HEK293T (cell line): Measurements from ENCODE around the gene SMIM41.

Experiments used
- ARNT ChIP-seq: fragments of 450-650 bp; IDR thresholded peaks from 2 replicates; pipeline ENCODE4 v1.6.1; 2017; ENCODE audit warnings: mild to moderate bottlenecking
- BHLHE40 ChIP-seq: fragments of 450-650 bp; IDR thresholded peaks from 2 replicates; pipeline ENCODE4 v1.6.1; 2016; ENCODE audit warnings: mild to moderate bottlenecking, moderate library complexity, borderline replicate concordance
- CTBP1 ChIP-seq: fragments of 450-650 bp; IDR thresholded peaks from 2 replicates; pipeline ENCODE4 v1.6.1; 2016; ENCODE audit warnings: borderline replicate concordance
- ELF4 ChIP-seq: fragments of 450-650 bp; IDR thresholded peaks from 2 replicates; pipeline ENCODE4 v1.6.1; 2017; ENCODE audit warnings: antibody characterized with exemption
- FOXA1 ChIP-seq: fragments of 450-650 bp; IDR thresholded peaks from 2 replicates; pipeline ENCODE4 v1.6.1; 2016; ENCODE audit warnings: mild to moderate bottlenecking
- FOXK2 ChIP-seq: fragments of 450-650 bp; IDR thresholded peaks from 2 replicates; pipeline ENCODE4 v1.6.1; 2016; ENCODE audit warnings: mild to moderate bottlenecking
- FOXM1 ChIP-seq: fragments of 450-650 bp; IDR thresholded peaks from 2 replicates; pipeline ENCODE4 v1.6.1; 2017; ENCODE audit warnings: mild to moderate bottlenecking, borderline replicate concordance
- LEF1 ChIP-seq: fragments of 450-650 bp; IDR thresholded peaks from 2 replicates; pipeline ENCODE4 v1.6.1; 2017; ENCODE audit warnings: mild to moderate bottlenecking, borderline replicate concordance
- SP1 ChIP-seq: fragments of 450-650 bp; IDR thresholded peaks from 2 replicates; pipeline ENCODE4 v1.6.1; 2017
- SUZ12 ChIP-seq: fragments of 450-650 bp; IDR thresholded peaks from 2 replicates; pipeline ENCODE4 v1.6.1; 2016; ENCODE audit warnings: mild to moderate bottlenecking
- TARDBP ChIP-seq: fragments of 450-650 bp; IDR thresholded peaks from 2 replicates; pipeline ENCODE4 v1.6.1; 2016

DNA sequence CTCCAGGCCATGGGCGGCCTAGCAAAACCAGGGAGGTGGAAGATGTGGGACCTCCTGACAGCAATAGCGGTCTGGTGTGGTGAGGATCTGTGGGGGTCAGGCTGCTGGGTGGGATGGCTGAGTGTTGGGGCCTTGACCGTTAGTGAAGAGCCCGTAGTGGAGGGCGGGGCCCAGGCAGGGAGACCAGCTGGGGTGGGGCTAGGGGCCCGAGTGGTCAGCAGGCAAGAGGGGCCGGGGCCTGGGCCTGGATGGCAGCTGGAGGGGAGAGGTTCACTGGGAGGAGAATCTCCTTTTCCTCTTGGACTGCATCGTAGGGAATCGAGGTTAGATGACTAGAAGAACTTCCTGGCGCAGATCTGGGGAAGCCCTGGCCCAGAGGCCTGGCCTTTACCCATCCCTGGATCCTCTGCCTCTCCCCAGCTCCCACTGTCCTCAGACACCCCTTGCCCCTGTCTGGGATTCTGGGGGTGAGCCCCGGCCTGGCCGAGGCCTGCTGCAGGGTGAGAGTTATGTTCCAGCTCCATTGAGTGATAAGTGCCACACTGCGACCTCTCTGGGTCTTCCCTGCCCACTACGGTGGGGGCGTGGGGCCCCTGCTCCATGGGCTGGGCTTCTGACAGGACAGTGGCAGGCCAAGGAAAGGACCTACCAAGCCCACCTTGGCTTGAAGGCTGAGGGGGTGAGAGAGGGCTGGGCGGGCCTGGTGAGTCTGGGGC lies 65.2 kb downstream of the SMIM41 start:
- TF ChIP-seq FOXM1 (no peak), FOXA1 (no peak), FOXK2 (no peak), CTBP1 (no peak), TARDBP (no peak), LEF1 (no peak), SUZ12 (no peak), ARNT (no peak), ELF4 (no peak), SP1 (no peak), BHLHE40 (no peak)
